ENCODE results near the gene SLC9C1.

DNA sequence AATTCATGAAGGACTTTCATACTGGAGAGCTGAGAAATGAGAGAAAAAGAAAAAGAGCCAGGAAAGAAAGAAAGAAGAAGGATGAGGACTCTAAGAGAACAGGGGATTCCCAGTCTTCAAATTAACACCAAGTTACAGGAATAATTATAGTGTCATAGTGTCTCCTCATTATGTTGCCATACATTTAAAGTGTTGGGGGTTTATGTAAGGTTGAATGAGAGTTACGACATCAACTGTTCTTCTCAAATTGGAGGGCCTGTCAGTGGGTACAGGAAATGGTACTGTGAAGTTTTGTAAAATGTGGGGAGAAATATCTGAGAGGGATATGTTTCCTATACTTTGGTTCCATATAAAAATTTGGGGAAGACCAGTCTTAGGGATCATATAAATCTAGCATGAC is 26.7 kb upstream of the SLC9C1 start:
- TF ChIP-seq, protein P1, sequence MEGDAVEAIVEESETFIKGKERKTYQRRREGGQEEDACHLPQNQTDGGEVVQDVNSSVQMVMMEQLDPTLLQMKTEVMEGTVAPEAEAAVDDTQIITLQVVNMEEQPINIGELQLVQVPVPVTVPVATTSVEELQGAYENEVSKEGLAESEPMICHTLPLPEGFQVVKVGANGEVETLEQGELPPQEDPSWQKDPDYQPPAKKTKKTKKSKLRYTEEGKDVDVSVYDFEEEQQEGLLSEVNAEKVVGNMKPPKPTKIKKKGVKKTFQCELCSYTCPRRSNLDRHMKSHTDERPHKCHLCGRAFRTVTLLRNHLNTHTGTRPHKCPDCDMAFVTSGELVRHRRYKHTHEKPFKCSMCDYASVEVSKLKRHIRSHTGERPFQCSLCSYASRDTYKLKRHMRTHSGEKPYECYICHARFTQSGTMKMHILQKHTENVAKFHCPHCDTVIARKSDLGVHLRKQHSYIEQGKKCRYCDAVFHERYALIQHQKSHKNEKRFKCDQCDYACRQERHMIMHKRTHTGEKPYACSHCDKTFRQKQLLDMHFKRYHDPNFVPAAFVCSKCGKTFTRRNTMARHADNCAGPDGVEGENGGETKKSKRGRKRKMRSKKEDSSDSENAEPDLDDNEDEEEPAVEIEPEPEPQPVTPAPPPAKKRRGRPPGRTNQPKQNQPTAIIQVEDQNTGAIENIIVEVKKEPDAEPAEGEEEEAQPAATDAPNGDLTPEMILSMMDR (conservative IDR thresholded peaks at IDR 0.05) = no peak
- no peak for TF ChIP-seq ZFX (IDR thresholded peaks at IDR 0.05)

Measured in C4-2B (cell line).